NCI-H2107 (cell line): ENCODE results near the gene ZNF592.
"Not testable (repeated sequence)": the region's sequence is repeated elsewhere in the genome, so short reads cannot be mapped to it uniquely, and the experiment has no call there.

Experiments
- DNase-seq: peaks from one replicate; lab custom pipeline; 2025; lab: John Stamatoyannopoulos, UW

The ZNF592 gene

GRCh38 chr15:84741121-84741520 lies 7.3 kb upstream of the ZNF592 start:
- no peak for DNase-seq

DNA sequence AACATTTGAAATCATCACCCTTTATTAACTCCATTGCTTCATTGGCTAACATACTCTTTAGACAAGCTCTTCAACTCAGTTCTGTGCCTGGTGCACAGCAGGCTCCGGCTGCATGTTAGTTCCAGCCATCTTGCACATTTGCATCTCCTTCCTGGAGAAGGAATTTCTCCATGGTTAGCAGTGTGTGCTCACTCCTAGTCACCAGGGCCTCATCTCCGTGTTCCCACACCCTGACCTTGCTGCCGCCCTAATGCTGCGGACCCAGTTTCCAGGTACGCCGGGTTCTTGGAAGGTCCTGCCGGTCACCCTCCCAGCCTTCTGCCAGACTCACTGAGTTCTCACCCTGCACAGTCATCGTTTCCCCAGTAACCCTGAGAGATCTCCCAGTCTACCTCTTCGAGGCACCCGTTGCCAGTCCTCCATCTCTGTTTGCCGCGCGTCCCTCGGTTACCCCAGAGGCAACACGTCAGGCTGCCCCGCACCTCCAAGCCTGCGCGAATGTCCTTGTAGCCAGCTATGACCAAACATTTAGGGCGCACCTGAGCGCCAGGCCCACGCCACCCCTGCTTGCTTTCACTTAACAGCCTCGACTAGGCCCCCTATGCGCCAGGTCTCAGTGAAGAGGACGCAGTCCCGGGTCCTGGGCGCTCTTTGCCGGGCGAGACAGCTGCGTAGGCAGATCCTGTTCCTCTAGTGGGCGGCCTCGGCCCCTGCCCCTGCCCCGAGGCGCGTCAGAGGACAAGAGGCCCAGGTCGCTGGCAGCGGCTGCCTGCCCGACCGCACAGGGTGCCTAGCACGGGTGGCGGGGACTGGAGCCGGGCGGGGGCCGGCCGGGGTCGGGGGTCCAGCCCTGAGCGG lies 747 bp upstream of the ZNF592 start:
- no peak for DNase-seq

- no peak for DNase-seq
These were observed 959 bp downstream of the ZNF592 start for GRCh38 chr15:84749111-84749991.

GRCh38 chr15:84750583-84751092 lies 2.2 kb downstream of the ZNF592 start:
- DNase-seq, result no peak

GRCh38 chr15:84751721-84752120 lies 3.3 kb downstream of the ZNF592 start:
- DNase-seq, result not testable (repeated sequence)

GRCh38 chr15:84752195-84752594 lies 3.8 kb downstream of the ZNF592 start:
- DNase-seq, result no peak

DNA sequence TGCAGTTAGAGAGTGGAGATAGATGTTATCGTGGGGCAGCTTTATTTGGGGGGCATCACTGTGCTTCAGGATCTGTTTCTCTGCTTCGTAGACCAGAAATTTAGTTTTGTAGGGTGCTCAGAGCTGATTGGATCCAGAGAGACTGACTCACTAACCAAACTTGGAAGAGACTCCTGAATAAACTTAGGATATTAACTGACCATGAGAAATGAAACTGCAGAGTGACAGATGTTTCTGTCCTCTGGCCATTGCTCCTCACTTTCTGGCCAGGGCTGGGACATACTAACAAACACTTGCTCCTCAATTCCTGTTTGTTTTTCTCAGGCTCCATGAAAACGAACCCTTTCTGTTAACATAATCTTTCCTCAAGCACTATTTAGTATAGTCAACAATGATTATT lies 4.3 kb downstream of the ZNF592 start:
- DNase-seq, result no peak

DNA sequence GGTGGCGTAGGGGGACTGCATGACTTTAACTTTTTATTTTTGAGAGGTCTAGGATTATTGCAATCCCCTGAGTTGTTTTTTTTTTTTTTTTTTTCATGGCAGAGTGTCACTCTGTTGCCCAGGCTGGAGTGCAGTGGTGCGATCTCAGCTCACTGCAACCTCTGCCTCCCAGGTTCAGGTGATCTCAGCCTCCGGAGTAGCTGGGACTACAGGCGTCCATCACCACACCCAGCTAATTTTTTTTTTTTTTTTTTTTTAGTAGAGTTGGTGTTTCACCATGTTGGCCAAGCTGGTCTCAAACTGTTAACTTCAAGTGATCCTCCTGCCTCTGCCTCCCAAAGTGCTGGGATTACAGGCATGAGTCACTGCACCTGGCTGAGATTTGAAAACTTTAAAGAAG lies 6.5 kb downstream of the ZNF592 start:
- not testable (repeated sequence) for DNase-seq

DNA sequence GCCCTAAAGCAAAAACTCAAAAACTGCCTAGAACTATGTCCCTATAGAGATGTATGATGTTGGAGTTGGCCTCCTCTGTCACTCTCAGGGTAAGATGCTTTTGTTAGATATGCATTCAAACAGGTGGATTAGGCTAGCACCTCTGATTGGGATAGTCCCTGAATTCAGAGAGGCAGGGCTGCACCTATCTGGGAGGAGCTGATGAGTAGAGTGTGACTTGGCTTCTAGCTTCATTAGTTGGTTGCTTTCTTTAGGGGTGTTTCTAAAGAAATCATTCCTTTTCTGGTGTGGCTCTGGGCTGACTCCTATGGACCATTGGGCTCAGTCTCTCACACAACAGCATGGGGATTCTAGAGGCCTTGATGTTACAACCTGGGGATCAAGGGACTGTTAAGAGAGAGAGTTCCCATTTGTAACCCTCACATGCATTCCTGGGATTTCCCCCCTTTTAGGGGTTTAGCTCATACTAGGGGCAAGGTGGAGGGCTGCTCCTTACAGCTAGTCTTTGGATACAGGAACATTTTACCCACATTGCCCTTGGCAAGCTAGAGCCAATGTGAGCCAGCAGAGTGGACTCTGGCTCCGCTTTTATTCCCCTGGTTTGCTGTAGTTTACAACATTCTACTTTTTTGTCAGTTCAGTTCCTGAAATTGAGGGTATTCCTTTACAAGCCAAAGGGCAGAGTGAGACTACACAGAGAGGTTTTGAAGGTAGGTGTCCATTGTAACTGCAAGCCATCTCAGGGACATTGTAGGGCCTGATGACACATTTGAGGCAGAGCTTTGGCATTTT lies 7.5 kb downstream of the ZNF592 start:
- DNase-seq, result no peak

- DNase-seq, result no peak
These were observed 10.6 kb downstream of the ZNF592 start for GRCh38 chr15:84759018-84759417.

GRCh38 chr15:84760219-84760618 lies 11.8 kb downstream of the ZNF592 start:
- no peak for DNase-seq

DNA sequence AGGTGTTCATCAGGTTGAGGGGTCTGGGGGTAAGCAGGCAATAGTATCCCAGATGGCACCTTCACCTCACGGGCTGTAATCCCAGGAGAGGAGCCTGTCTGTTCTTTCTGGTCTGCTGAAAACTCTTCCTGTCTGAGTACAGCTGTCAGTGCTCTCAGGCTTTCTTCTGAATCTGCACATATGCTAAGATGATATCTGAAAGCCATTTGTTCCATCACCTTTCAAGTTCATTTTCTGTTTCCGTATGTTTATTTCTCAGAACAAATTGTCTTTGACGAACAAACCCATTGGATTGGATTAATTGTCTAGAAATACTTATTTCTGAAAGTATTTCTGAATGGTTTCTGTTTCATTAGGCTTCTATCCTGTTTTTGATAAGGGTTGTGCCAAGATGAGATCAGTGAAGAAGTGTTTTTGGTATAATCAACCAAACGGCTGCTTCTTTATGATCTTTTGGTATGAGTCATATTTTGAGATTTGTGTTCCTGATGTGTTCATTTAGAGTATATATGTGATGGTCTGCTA lies 13.3 kb downstream of the ZNF592 start:
- DNase-seq, result no peak

DNA sequence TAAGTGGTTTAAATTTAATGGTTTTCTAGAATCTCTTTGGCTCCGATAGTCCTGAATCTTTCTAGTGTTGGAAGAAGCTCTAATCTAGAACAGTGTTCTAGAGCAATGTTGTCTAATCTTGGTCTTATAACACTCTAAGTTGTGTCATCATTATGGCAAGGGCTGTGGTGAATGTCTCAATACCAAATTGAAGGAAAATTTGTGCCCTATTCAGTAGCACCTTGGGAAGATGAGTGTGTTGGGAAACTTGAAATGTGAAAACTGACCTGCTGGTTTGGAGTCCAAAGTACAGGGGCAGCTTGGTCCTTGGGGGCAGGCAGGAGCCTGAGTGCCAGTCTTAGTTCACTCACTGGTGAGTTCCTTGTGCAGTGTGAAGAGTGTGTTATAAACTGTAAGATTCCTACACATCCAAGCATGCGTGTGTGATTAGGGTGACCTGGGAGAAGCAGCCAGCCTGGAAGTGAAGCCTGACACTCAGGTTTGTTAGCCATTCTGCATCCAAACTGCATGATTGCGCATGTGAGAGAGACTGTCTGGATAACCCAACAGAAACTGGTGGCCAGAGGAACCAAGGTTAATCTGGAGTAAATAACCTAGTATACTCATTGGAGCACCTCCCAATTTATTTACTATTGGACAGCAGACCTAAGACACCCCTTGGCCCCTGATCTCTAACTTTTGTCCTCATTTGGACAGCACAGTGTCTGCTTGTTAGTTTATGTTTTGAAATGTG lies 14.6 kb downstream of the ZNF592 start:
- no peak for DNase-seq

GRCh38 chr15:84764585-84764984 lies 16.2 kb downstream of the ZNF592 start:
- no peak for DNase-seq

- DNase-seq, result no peak
These were observed 16.6 kb downstream of the ZNF592 start for GRCh38 chr15:84764989-84765388.

GRCh38 chr15:84765675-84766074 lies 17.3 kb downstream of the ZNF592 start:
- DNase-seq, result no peak

DNA sequence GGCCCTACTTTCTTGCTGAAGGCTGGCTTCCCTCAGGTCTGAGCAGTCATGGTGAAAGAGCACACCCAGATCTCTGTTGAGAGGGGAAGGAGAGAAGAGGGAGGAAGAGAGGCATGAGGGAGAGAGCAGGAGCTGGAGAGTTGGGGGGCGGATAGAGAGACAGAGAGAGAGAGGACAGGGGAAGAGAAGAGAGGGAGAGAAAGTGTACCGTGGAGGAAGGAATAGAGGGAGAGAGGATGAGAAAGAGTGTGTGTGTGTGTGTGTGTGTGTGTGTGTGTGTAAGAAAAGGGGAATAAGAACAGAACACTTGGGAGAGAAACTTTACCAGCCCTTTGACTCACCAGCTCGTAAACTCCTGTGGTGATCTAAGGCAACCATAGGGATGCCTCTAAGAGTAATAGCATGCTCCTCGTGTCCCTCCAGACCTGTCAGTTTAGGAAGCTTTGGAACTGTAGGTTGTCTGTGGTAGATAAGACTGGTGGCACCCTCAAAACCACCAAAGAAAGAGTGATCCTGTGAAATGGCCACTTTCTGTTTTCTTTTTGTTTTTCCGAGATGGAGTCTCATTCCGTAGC lies 18.2 kb downstream of the ZNF592 start:
- no peak for DNase-seq

DNA sequence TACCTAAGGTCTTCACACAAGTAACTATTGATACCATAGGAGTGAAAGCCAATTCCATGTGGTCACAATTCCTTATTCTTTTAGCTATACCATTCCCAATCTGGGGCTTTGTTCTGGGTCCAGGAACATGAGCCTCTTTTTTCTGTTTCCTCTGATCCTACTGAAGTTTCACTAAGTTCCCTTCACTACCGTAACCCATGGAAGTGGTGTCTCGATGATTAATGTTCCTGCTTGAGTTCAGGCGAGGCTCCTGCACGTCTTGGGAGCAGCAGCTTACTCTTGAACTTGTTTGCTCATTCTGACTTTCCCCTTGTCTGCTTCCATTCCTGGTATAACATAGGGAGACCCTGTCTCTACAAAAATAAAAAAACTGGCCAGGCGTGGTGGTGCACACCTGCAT lies 23.6 kb downstream of the ZNF592 start:
- DNase-seq, result no peak

- no peak for DNase-seq
These were observed 24.1 kb downstream of the ZNF592 start for GRCh38 chr15:84772467-84772866.

- no peak for DNase-seq
These were observed 25.3 kb downstream of the ZNF592 start for GRCh38 chr15:84773716-84774115.
